Heart left ventricle (tissue), 16 donors: ENCODE measurements around the gene CCDC7. TPM values are rescaled to one million over a fixed set of nuclear protein-coding genes. Genes with fewer than 3 reads are reported as not detected.
"Not testable (repeated sequence)": the region's sequence is repeated elsewhere in the genome, so short reads cannot be mapped to it uniquely, and the experiment has no call there.

Source experiments
- ATAC-seq, 4 donors: fragments of 200-7000 bp; cut with Tn5 transposase; one replicate each; pipeline ENCODE4 v1.9.1; 2020 to 2022; ENCODE audit warnings: moderate library complexity in 4 of 4, mild to moderate bottlenecking in 3 of 4, moderate number of reproducible peaks in 1 of 4
- DNase-seq, 5 donors: peaks; one replicate each; pipeline ENCODE4 v3.0.0-alpha.2; 2020
- H3K27ac ChIP-seq, 12 donors: fragments of 200-600 bp; sonication (generic) in 4 of 12; one replicate each; pipeline versions ENCODE4 v1.5.0 to v1.8.0; 2016 to 2022; ENCODE audit warnings: mild to moderate bottlenecking in 2 of 12
- H3K27me3 ChIP-seq, 9 donors: fragments of 200-600 bp; sonication (generic) in 2 of 9; one replicate each; pipeline versions ENCODE4 v1.5.1 to v1.8.0; 2016 to 2022; ENCODE audit warnings: mild to moderate bottlenecking in 3 of 9
- H3K36me3 ChIP-seq, 9 donors: fragments of 200-600 bp; sonication (generic) in 2 of 9; one replicate each; pipeline versions ENCODE4 v1.5.0 to v1.8.0; 2018 to 2022; ENCODE audit warnings: mild to moderate bottlenecking in 2 of 9
- H3K4me1 ChIP-seq, 12 donors: fragments of 200-600 bp; sonication (generic) in 4 of 12; one replicate each; pipeline versions ENCODE4 v1.5.0 to v1.8.0; 2016 to 2022; ENCODE audit warnings: mild to moderate bottlenecking in 3 of 12
- H3K4me3 ChIP-seq, 12 donors: fragments of 200-600 bp; sonication (generic) in 4 of 12; one replicate each; pipeline versions ENCODE4 v1.5.0 to v1.8.0; 2017 to 2022; ENCODE audit warnings: mild to moderate bottlenecking in 9 of 12, moderate library complexity in 4 of 12
- H3K9me3 ChIP-seq, 12 donors: fragments of 200-600 bp; sonication (generic) in 4 of 12; one replicate each; pipeline versions ENCODE4 v1.5.0 to v1.8.0; 2016 to 2022; ENCODE audit warnings: mild to moderate bottlenecking in 1 of 12
- CTCF ChIP-seq, 12 donors: fragments of 200-600 bp; sonication (generic) in 4 of 12; IDR thresholded peaks; one replicate each; pipeline versions ENCODE4 v1.5.0 to v1.8.0; 2018 to 2022; ENCODE audit warnings: antibody characterized with exemption in 12 of 12, mild to moderate bottlenecking in 5 of 12
- POLR2A ChIP-seq, 2 donors: fragments of 450-650 bp; IDR thresholded peaks; one replicate each; pipeline ENCODE4 v1.6.1; 2017; ENCODE audit warnings: antibody characterized with exemption in 2 of 2, mild to moderate bottlenecking in 2 of 2, moderate library complexity in 2 of 2
- WGBS, 4 donors: extraction: QIAGEN DNeasy Blood & Tissue Kit in 2 of 4; methylation state at CpG; one replicate each; pipeline versions ENCODE4 v1.1.5 to v1.1.7; 2013 to 2018; 5-methylcytosine and 5-hydroxymethylcytosine counted together
- intact Hi-C, 10 donors: fragments of 100-400 bp; cut with DNase I; formaldehyde crosslinking; loops; one replicate each; pipeline versions ENCODE4 v1.11.1 to v1.14.2; 2022
- polyA plus RNA-seq, 2 donors: library from polyadenylated mRNA; stranded (reverse); fragments of 200-250 nt; gene quantifications; one replicate each; pipeline ENCODE4 v1.2.3, GENCODE V29; 2013
- total RNA-seq, 9 donors: library from RNA; depleted of rRNA in 2 of 9; stranded (reverse); fragments of >200 nt in 2 of 9; fragmentation: NEBNext Ultra II Directional in 3 of 9; extraction: Animal tissue kit (Norgen Biotek cat#: 25700) in 3 of 9; gene quantifications; one replicate each; pipeline versions ENCODE4 v1.1.0 to v1.2.4, GENCODE V29; 2016 to 2023
- donor health status: ischemic (EF 13 %, LVEDD 7.1; RV severe dilation, severe dysfunction).
- donor health status: healthy with polysubstance abuse.
- donor health status: DM: no; HTN: yes; CAD: no.
- donor health status: DM: no; HTN: no; CAD: no.
- donor health status: ischemic (EF 25% LVEDD 6.9; RV normal size, moderate dysfunction).
- donor health status: ischemic (EF 25% LVEDD 5.7; RV mildly dilated, moderate dysfunction).
- donor health status: healthy.
- donor health status: DM: yes; HTN: yes; CAD: no.
- donor health status: ischemic (EF 35%, LVEDD 5.7; RV mildly dilated, moderate dysfunction).
- donor health status: nonischemic (EF 11% LVEDD 7.7; RV severe dilation, severe dysfunction).
- donor health status: DM: yes; HTN: yes; CAD: no.
- donor health status: PGD.
- donor health status: ischemic (EF 29% LVEDD 5.4; RV normal size, mild dysfunction).
- donor health status: nonischemic (EF 23%, LVEDD 6.1; RV moderate dilation, normal function).

Gene CCDC7
- total and polyA plus RNA-seq, 11 donors, result 1.5 to 41.3 (median 22.4) TPM

- Histone ChIP-seq H3K4me1 (no peaks in the 10 kb centered on the region), H3K4me3 (no peak overlapping the region), H3K9me3 (no peaks in the 10 kb centered on the region), H3K27me3 (no peaks in the 10 kb centered on the region), H3K36me3 (peaks cover 0 to 48% (median 31%) of the 10 kb centered on the region in 9 donors), H3K27ac (no peak overlapping the region)
- no peak for TF ChIP-seq CTCF (IDR thresholded peaks at IDR 0.05)
- TF ChIP-seq POLR2A (IDR thresholded peaks at IDR 0.05), result no peak
- WGBS, 4 donors, result 96 to 100% (median 98%) methylated on average over 1 of the region's 1 CpG
- no peak for DNase-seq
- ATAC-seq, result no peak
- intact Hi-C loops, result no loop called here
These were observed 25.3 kb downstream of the CCDC7 start for GRCh38 chr10:32471232-32471631.

GRCh38 chr10:32477499-32477898, 31.6 kb downstream of the CCDC7 start:
- peaks cover 0 to 57% (median 17%) of the 10 kb centered on the region in 9 donors for H3K36me3 ChIP-seq
- H3K4me1 ChIP-seq, result no peaks in the 10 kb centered on the region
- TF ChIP-seq POLR2A (IDR thresholded peaks at IDR 0.05), result no peak
- no peak for TF ChIP-seq CTCF (IDR thresholded peaks at IDR 0.05)
- no peak overlapping the region for H3K27ac ChIP-seq
- ATAC-seq, result no peak
- intact Hi-C loops, result no loop called here
- 92 to 100% (median 98%) methylated on average over 1 of the region's 1 CpG for WGBS, 4 donors
- no peaks in the 10 kb centered on the region for H3K27me3 ChIP-seq
- H3K4me3 ChIP-seq, result no peak overlapping the region
- no peak for DNase-seq
- peaks cover 0 to 29% (median 15%) of the 10 kb centered on the region in 12 donors for H3K9me3 ChIP-seq

- no peak overlapping the region for H3K27ac ChIP-seq
- H3K36me3 ChIP-seq, result peaks cover 0 to 51% (median 11%) of the 10 kb centered on the region in 9 donors
- ATAC-seq (no peak), DNase-seq (no peak)
- no peak overlapping the region for H3K4me3 ChIP-seq
- no peaks in the 10 kb centered on the region for H3K4me1 ChIP-seq
- H3K27me3 ChIP-seq, result no peaks in the 10 kb centered on the region
- TF ChIP-seq POLR2A (IDR thresholded peaks at IDR 0.05) (no peak), CTCF (IDR thresholded peaks at IDR 0.05) (no peak)
- H3K9me3 ChIP-seq, result peaks cover 0 to 41% (median 16%) of the 10 kb centered on the region in 12 donors
- intact Hi-C loops, result no loop called here
These were observed 35.7 kb downstream of the CCDC7 start for GRCh38 chr10:32481606-32482005.

- Histone ChIP-seq H3K9me3 (peaks cover 0 to 45% (median 16%) of the 10 kb centered on the region in 12 donors), H3K36me3 (peaks cover 0 to 49% (median 7%) of the 10 kb centered on the region in 9 donors)
- DNase-seq, H3K4me3 ChIP-seq, H3K27ac ChIP-seq, intact Hi-C loops, ATAC-seq, H3K27me3 ChIP-seq, H3K4me1 ChIP-seq: not testable (repeated sequence)
These were observed 37.1 kb downstream of the CCDC7 start for GRCh38 chr10:32483019-32483502.

GRCh38 chr10:32488038-32488437, 42.1 kb downstream of the CCDC7 start:
- H3K27ac ChIP-seq, ATAC-seq, H3K4me3 ChIP-seq, DNase-seq, intact Hi-C loops, H3K4me1 ChIP-seq, H3K27me3 ChIP-seq: not testable (repeated sequence)
- Histone ChIP-seq H3K9me3 (peaks cover 0 to 19% (median 0%) of the 10 kb centered on the region in 12 donors), H3K36me3 (peaks cover 0 to 30% (median 0%) of the 10 kb centered on the region in 9 donors)
- 85 to 94% (median 88%) methylated on average over 10 of the region's 10 CpGs for WGBS, 4 donors
